WTC11 (cell line): ENCODE results near the gene RECQL5. TPM values are rescaled to one million over a fixed set of nuclear protein-coding genes. Genes with fewer than 3 reads are reported as not detected.
A peak's percentile ranks its signal among the peaks of the same experiment; 100 is the strongest.

Experiments used
- ATAC-seq: fragments of 200-7000 bp; cut with Tn5 transposase; 2 replicates; pipeline ENCODE4 v1.10.0; 2021; ENCODE audit warnings: mild to moderate bottlenecking, moderate library complexity
- CTCF ChIA-PET: fragments of 300-600 bp; sonication (Branson Sonifier 250); formaldehyde crosslinking; loops from one replicate; lab custom pipeline; 2021; ENCODE audit warnings: antibody characterized with exemption; lab: Charles Lee
- POLR2A ChIA-PET: fragments of 350-600 bp; sonication (Branson Sonifier 250); formaldehyde crosslinking; loops from one replicate; lab custom pipeline; 2021; ENCODE audit warnings: antibody characterized with exemption; lab: Charles Lee
- DNase-seq: peaks from one replicate; pipeline ENCODE4 v3.0.0; 2021; ENCODE audit warnings: low spot score
- H3K27ac Mint-ChIP-seq: 2 replicates; pipeline ENCODE4 v1.8.0; 2021; ENCODE audit warnings: mixed read lengths
- H3K27me3 Mint-ChIP-seq: 2 replicates; pipeline ENCODE4 v1.8.0; 2021; ENCODE audit warnings: low read depth, mild to moderate bottlenecking, moderate library complexity, mixed read lengths
- H3K36me3 Mint-ChIP-seq: 2 replicates; pipeline ENCODE4 v1.8.0; 2021; ENCODE audit warnings: mixed read lengths
- H3K4me1 Mint-ChIP-seq: 2 replicates; pipeline ENCODE4 v1.8.0; 2022; ENCODE audit warnings: mixed read lengths
- H3K4me3 Mint-ChIP-seq: 2 replicates; pipeline ENCODE4 v1.8.0; 2021; ENCODE audit warnings: mild to moderate bottlenecking, moderate library complexity, mixed read lengths
- H3K9me3 Mint-ChIP-seq: 2 replicates; pipeline ENCODE4 v1.8.0; 2021; ENCODE audit warnings: mixed read lengths
- ARID4B ChIP-seq: sonication (generic); formaldehyde crosslinking; IDR thresholded peaks from 2 replicates; pipeline ENCODE4 v1.8.0; 2023; ENCODE audit warnings: missing genetic modification reagents, mild to moderate bottlenecking, borderline replicate concordance
- ATF2 ChIP-seq: sonication (generic); formaldehyde crosslinking; IDR thresholded peaks from 2 replicates; pipeline ENCODE4 v1.8.1; 2022; ENCODE audit warnings: low read depth, missing genetic modification reagents, borderline replicate concordance
- ATF6 ChIP-seq: sonication (generic); formaldehyde crosslinking; IDR thresholded peaks from 2 replicates; pipeline ENCODE4 v1.8.1; 2023; ENCODE audit warnings: mild to moderate bottlenecking, missing genetic modification reagents
- FOXP1 ChIP-seq: sonication (generic); formaldehyde crosslinking; IDR thresholded peaks from 2 replicates; pipeline ENCODE4 v1.8.0; 2022; ENCODE audit warnings: missing genetic modification reagents, mild to moderate bottlenecking, moderate library complexity, borderline replicate concordance
- GRHL2 ChIP-seq: fragments of 250-450 bp; sonication (Bioruptor Pico); IDR thresholded peaks from 2 replicates; pipeline ENCODE4 v1.8.0; 2022; ENCODE audit warnings: mild to moderate bottlenecking, moderate library complexity; ENCODE audit not compliant: insufficient replicate concordance, severe bottlenecking
- IRF2 ChIP-seq: sonication (generic); formaldehyde crosslinking; IDR thresholded peaks from 2 replicates; pipeline ENCODE4 v1.8.0; 2022; ENCODE audit warnings: low read depth, missing genetic modification reagents, borderline replicate concordance
- JAZF1 ChIP-seq: fragments of 250-450 bp; sonication (Bioruptor Pico); IDR thresholded peaks from 2 replicates; pipeline ENCODE4 v1.9.0; 2021; ENCODE audit warnings: moderate library complexity, mild to moderate bottlenecking, inconsistent platforms
- NR1H2 ChIP-seq: sonication (generic); formaldehyde crosslinking; IDR thresholded peaks from 2 replicates; pipeline ENCODE4 v1.9.0; 2021; ENCODE audit warnings: mild to moderate bottlenecking, moderate library complexity, missing genetic modification reagents
- NR2C2 ChIP-seq: sonication (generic); formaldehyde crosslinking; IDR thresholded peaks from 2 replicates; pipeline ENCODE4 v1.8.0; 2022; ENCODE audit warnings: mild to moderate bottlenecking, missing genetic modification reagents
- RORB ChIP-seq: fragments of 250-450 bp; sonication (Bioruptor Pico); IDR thresholded peaks from 2 replicates; pipeline ENCODE4 v1.9.0; 2021; ENCODE audit warnings: mild to moderate bottlenecking
- TEAD1 ChIP-seq: sonication (generic); formaldehyde crosslinking; IDR thresholded peaks from 2 replicates; pipeline ENCODE4 v1.8.0; 2022; ENCODE audit warnings: mild to moderate bottlenecking, missing genetic modification reagents
- TEAD4 ChIP-seq: sonication (generic); formaldehyde crosslinking; IDR thresholded peaks from 2 replicates; pipeline ENCODE4 v1.8.0; 2022; ENCODE audit warnings: mild to moderate bottlenecking, missing genetic modification reagents
- ZNF219 ChIP-seq: sonication (generic); formaldehyde crosslinking; IDR thresholded peaks from 2 replicates; pipeline ENCODE4 v1.8.0; 2023; ENCODE audit warnings: missing genetic modification reagents, mild to moderate bottlenecking, borderline replicate concordance
- ZNF281 ChIP-seq: sonication (generic); formaldehyde crosslinking; IDR thresholded peaks from 2 replicates; pipeline ENCODE4 v1.8.0; 2023; ENCODE audit warnings: mild to moderate bottlenecking, missing genetic modification reagents
- ZNF416 ChIP-seq: fragments of 250-450 bp; sonication (Bioruptor Pico); IDR thresholded peaks from 2 replicates; pipeline ENCODE4 v1.9.0; 2021; ENCODE audit warnings: mild to moderate bottlenecking, inconsistent platforms
- total RNA-seq: library from RNA; stranded (reverse); gene quantifications from 3 replicates; pipeline ENCODE4 v1.2.3, GENCODE V29; 2021
- TF ChIP-seq, protein P1 (sequence below): fragments of 200-600 bp; IDR thresholded peaks from 2 replicates; pipeline ENCODE4 v1.8.0; 2022; ENCODE audit warnings: antibody characterized with exemption
- TF ChIP-seq, protein P2 (sequence below): sonication (generic); formaldehyde crosslinking; conservative IDR thresholded peaks from 2 replicates; pipeline ENCODE4 v1.8.1; 2022; ENCODE audit warnings: mild to moderate bottlenecking, missing genetic modification reagents

The RECQL5 gene
- total RNA-seq, 1 experiment from 2014 or later: 51.0 TPM

- peaks cover 16% of the 10 kb centered on the region for H3K4me1 Mint-ChIP-seq
- POLR2A ChIA-PET: no interaction called here
- peak overlapping the region; percentile 7 for H3K27ac Mint-ChIP-seq
- CTCF ChIA-PET: interaction anchor here (0.7 to 1.6 kb wide), 3 partner anchors 53 to 141 kb away, joined by 3 to 7 read pairs (median 3); no protein-coding TSS in a partner anchor
- DNase-seq: no peak
- no peaks in the 10 kb centered on the region for H3K9me3 Mint-ChIP-seq
- H3K27me3 Mint-ChIP-seq: no peaks in the 10 kb centered on the region
- no peak for TF ChIP-seq ARID4B (CRISPR knock-in tag)
- no peak for TF ChIP-seq GRHL2 (CRISPR knock-in tag)
- no peak for TF ChIP-seq NR1H2
- no peak for TF ChIP-seq ZNF416
- TF ChIP-seq ZNF219 (CRISPR knock-in tag): no peak
- TF ChIP-seq ZNF281 (CRISPR knock-in tag): no peak
- no peak for TF ChIP-seq TEAD4 (CRISPR knock-in tag)
- TF ChIP-seq, protein P1, sequence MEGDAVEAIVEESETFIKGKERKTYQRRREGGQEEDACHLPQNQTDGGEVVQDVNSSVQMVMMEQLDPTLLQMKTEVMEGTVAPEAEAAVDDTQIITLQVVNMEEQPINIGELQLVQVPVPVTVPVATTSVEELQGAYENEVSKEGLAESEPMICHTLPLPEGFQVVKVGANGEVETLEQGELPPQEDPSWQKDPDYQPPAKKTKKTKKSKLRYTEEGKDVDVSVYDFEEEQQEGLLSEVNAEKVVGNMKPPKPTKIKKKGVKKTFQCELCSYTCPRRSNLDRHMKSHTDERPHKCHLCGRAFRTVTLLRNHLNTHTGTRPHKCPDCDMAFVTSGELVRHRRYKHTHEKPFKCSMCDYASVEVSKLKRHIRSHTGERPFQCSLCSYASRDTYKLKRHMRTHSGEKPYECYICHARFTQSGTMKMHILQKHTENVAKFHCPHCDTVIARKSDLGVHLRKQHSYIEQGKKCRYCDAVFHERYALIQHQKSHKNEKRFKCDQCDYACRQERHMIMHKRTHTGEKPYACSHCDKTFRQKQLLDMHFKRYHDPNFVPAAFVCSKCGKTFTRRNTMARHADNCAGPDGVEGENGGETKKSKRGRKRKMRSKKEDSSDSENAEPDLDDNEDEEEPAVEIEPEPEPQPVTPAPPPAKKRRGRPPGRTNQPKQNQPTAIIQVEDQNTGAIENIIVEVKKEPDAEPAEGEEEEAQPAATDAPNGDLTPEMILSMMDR: no peak
- H3K36me3 Mint-ChIP-seq: peaks cover 23% of the 10 kb centered on the region
- no peak for ATAC-seq
- H3K4me3 Mint-ChIP-seq: no peak overlapping the region
These were observed 28.3 kb upstream of the RECQL5 start for GRCh38 chr17:75695141-75695829.

DNA sequence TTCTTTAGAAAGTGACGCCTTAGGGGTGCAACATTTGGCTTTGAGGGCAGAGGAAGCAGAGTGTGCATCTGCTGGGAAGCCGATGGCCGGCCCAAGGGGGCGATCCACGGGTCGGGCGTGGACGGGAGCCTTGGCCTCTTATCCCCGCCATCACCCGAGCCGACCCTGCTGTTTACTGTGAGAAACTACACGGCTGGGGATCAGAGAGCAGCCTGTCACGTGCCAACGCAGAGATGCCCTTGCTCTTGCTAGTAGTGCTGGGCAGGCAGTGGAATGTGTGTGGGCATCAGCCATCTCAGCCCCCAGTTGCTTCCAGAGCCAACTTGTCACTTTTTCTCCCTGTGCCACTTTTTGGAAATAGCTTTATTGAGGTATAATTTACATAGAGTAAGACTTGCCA lies 27.6 kb upstream of the RECQL5 start:
- Mint-ChIP-seq H3K36me3 (peaks cover 17% of the 10 kb centered on the region), H3K27me3 (no peaks in the 10 kb centered on the region), H3K4me3 (no peak overlapping the region), H3K27ac (no peak overlapping the region), H3K4me1 (peaks cover 16% of the 10 kb centered on the region), H3K9me3 (no peaks in the 10 kb centered on the region)
- ATAC-seq (no peak; the same call in 1 of the 2 replicates), DNase-seq (no peak)
- CTCF ChIA-PET: interaction anchor here (1.6 to 2.8 kb wide), 3 partner anchors 26 to 60 kb away, joined by 7 to 13 read pairs (median 13); partner anchors contain the start of gene ITGB4
- POLR2A ChIA-PET: no interaction called here
- TF ChIP-seq NR2C2 (CRISPR knock-in tag): no peak
- no peak for TF ChIP-seq ATF2 (CRISPR knock-in tag)
- TF ChIP-seq RORB (CRISPR knock-in tag): no peak
- no peak for TF ChIP-seq JAZF1 (CRISPR knock-in tag)
- no peak for TF ChIP-seq FOXP1 (CRISPR knock-in tag)
- TF ChIP-seq ATF6 (CRISPR knock-in tag): no peak
- TF ChIP-seq, protein P2, sequence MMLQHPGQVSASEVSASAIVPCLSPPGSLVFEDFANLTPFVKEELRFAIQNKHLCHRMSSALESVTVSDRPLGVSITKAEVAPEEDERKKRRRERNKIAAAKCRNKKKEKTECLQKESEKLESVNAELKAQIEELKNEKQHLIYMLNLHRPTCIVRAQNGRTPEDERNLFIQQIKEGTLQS (CRISPR knock-in tag): no peak
- TF ChIP-seq TEAD1 (CRISPR knock-in tag): no peak
- no peak for TF ChIP-seq IRF2 (CRISPR knock-in tag)
